ENCODE data around the gene TSPAN3.

GRCh38 chr15:77021803-77022381, 49.0 kb downstream of the TSPAN3 start:
- no peak for TF ChIP-seq POLR2A (IDR thresholded peaks at IDR 0.05)
- no peak for TF ChIP-seq CTCF (IDR thresholded peaks at IDR 0.05 in 4 of 5, conservative IDR thresholded peaks at IDR 0.05 in 1 of 5)

All from gastrocnemius medialis (tissue), 4 donors.